GM21526 (cell line): Measurements from ENCODE around the gene CXorf58.
"Not testable (repeated sequence)": the region's sequence is repeated elsewhere in the genome, so short reads cannot be mapped to it uniquely, and the experiment has no call there.

ENCODE experiments used
- ATAC-seq: cut with Tn5 transposase; IDR thresholded peaks from one replicate; pipeline ENCODE4 v1.9.1; 2021; ENCODE audit warnings: moderate library complexity; ENCODE audit not compliant: unreplicated experiment, low FRiP score

The CXorf58 gene

GRCh38 chrX:23907498-23908218 is at the start of gene CXorf58, which contains the start of gene APOO:
Gene CXorf58, plus strand, starts transcription at chrX:23908006. Its CDS starts 2,297 bp downstream, at chrX:23910303.
Gene APOO, minus strand, starts transcription at chrX:23907938. Its CDS starts 236 bp downstream, at chrX:23907702.
- peak; percentile 87 for ATAC-seq

GRCh38 chrX:23859238-23859637 is 48.6 kb upstream of the CXorf58 start:
- not testable (repeated sequence) for ATAC-seq

GRCh38 chrX:23861215-23861896 is 46.5 kb upstream of the CXorf58 start:
- no peak for ATAC-seq

- not testable (repeated sequence) for ATAC-seq
Observed at GRCh38 chrX:23861952-23862351, 45.9 kb upstream of the CXorf58 start.

GRCh38 chrX:23864742-23865326 is 43.0 kb upstream of the CXorf58 start:
- no peak for ATAC-seq

GRCh38 chrX:23870041-23870440 is 37.8 kb upstream of the CXorf58 start:
- ATAC-seq = no peak

GRCh38 chrX:23871905-23872546 is 35.8 kb upstream of the CXorf58 start:
- ATAC-seq = no peak

GRCh38 chrX:23879380-23880090 is 28.3 kb upstream of the CXorf58 start:
- no peak for ATAC-seq

GRCh38 chrX:23883737-23884354 is 24.0 kb upstream of the CXorf58 start:
- no peak for ATAC-seq

GRCh38 chrX:23884427-23885024 is 23.3 kb upstream of the CXorf58 start:
- ATAC-seq = no peak

- no peak for ATAC-seq
Observed at GRCh38 chrX:23885803-23886202, 22.0 kb upstream of the CXorf58 start.

- no peak for ATAC-seq
Observed at GRCh38 chrX:23887451-23887850, 20.4 kb upstream of the CXorf58 start.

- ATAC-seq = no peak
Observed at GRCh38 chrX:23887918-23888317, 19.9 kb upstream of the CXorf58 start.

GRCh38 chrX:23888887-23889501 is 18.8 kb upstream of the CXorf58 start:
- ATAC-seq = no peak

- no peak for ATAC-seq
Observed at GRCh38 chrX:23890933-23891332, 16.9 kb upstream of the CXorf58 start.

GRCh38 chrX:23894993-23895392 is 12.8 kb upstream of the CXorf58 start:
- ATAC-seq = not testable (repeated sequence)

GRCh38 chrX:23896539-23896938 is 11.3 kb upstream of the CXorf58 start:
- ATAC-seq = not testable (repeated sequence)

- no peak for ATAC-seq
Observed at GRCh38 chrX:23896981-23897380, 10.8 kb upstream of the CXorf58 start.

GRCh38 chrX:23898412-23898959 is 9.3 kb upstream of the CXorf58 start:
- no peak for ATAC-seq
